ENCODE results near the gene HNRNPDL. TPM values are rescaled to one million over a fixed set of nuclear protein-coding genes. Genes with fewer than 3 reads are reported as not detected.

The HNRNPDL gene
- total and polyA plus RNA-seq, 2 of the 13 experiments (the other 11 are each of a cell fraction or from before 2014, with no cell fraction given) = 167 to 414 TPM

DNA sequence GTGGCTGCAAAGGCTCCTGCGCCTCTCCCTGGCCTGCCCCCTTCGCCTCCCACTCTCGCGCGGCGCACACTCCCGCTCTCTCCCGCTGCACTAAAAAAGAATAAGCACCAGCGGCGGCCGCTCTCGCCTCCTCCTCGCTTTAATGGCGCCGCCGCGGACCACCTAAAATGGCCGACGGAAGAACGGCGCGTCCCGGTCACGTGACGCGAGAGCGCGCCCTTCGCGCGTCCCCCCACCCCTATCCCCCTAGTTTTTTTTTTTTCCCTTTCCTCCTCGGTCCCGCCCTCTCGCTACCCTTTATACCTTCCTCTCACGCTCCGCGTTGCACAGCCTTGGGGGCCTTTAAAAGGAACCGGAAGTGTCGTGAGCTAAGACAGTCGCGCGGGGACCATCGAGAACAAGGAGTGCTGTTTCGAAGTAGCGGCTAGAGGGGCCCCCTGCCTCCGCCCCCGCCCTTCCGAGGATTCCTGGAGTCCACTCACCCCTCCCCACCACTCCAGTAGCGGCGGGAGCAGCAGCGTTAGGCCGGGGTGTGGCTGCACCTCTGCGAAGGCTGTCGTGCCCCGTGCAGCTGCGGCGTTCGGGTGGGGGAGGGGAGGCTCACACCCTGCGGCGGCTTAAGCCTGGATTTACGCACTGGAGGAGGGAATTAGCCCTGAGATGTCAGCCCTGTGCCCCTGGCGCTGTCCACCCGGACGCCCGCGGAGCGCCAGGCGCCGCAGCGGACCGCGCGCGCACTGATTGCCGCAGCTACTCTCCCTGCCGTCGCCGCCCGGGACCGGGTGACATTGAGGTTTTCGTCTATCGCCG is 56.2 kb downstream of the HNRNPDL start, which contains the start of gene HNRNPD (continued):
- TF ChIP-seq, protein P1, sequence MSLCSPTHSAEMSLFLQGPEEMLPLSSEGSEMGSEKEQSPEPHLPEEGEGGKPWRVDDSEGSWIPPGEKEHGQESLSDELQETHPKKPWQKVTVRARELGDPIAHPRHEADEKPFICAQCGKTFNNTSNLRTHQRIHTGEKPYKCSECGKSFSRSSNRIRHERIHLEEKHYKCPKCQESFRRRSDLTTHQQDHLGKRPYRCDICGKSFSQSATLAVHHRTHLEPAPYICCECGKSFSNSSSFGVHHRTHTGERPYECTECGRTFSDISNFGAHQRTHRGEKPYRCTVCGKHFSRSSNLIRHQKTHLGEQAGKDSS (CRISPR knock-in tag; IDR thresholded peaks at IDR 0.05; ENCODE audit: borderline replicate concordance, low read depth) = peak; percentile 76; the same call in 1 of the 2 replicates
- TF ChIP-seq ZSCAN30 (CRISPR knock-in tag; IDR thresholded peaks at IDR 0.05) = 0 out of 2 replicates have a peak, but pooled peaks have one; percentile 42
- no peak for TF ChIP-seq ZKSCAN1 (IDR thresholded peaks at IDR 0.05; ENCODE audit: low read length)
- TF ChIP-seq, protein P2, sequence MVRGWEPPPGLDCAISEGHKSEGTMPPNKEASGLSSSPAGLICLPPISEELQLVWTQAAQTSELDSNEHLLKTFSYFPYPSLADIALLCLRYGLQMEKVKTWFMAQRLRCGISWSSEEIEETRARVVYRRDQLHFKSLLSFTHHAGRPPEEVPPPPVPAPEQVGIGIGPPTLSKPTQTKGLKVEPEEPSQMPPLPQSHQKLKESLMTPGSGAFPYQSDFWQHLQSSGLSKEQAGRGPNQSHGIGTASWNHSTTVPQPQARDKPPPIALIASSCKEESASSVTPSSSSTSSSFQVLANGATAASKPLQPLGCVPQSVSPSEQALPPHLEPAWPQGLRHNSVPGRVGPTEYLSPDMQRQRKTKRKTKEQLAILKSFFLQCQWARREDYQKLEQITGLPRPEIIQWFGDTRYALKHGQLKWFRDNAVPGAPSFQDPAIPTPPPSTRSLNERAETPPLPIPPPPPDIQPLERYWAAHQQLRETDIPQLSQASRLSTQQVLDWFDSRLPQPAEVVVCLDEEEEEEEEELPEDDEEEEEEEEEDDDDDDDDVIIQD (CRISPR knock-in tag; IDR thresholded peaks at IDR 0.05; ENCODE audit: low read depth) = peak; percentile 69
- peak; percentile 98 for TF ChIP-seq PITX1 (CRISPR knock-in tag; IDR thresholded peaks at IDR 0.05)
- TF ChIP-seq, protein P3, sequence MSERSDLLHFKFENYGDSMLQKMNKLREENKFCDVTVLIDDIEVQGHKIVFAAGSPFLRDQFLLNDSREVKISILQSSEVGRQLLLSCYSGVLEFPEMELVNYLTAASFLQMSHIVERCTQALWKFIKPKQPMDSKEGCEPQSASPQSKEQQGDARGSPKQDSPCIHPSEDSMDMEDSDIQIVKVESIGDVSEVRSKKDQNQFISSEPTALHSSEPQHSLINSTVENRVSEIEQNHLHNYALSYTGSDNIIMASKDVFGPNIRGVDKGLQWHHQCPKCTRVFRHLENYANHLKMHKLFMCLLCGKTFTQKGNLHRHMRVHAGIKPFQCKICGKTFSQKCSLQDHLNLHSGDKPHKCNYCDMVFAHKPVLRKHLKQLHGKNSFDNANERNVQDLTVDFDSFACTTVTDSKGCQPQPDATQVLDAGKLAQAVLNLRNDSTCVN (CRISPR knock-in tag; IDR thresholded peaks at IDR 0.05; ENCODE audit: borderline replicate concordance) = peak; percentile 24; the same call in 1 of the 2 replicates
- TF ChIP-seq MAFK (conservative IDR thresholded peaks at IDR 0.05 in 1 of 2, IDR thresholded peaks at IDR 0.05 in 1 of 2; ENCODE audit: low read length in 2 of 2) = peak in 1 of 2 experiments; percentile 24; a peak in 1 of 4 replicates
- no peak for TF ChIP-seq ZNF766 (CRISPR knock-in tag; IDR thresholded peaks at IDR 0.05; ENCODE audit: borderline replicate concordance)
- peak; percentile 60 for TF ChIP-seq JUND (CRISPR knock-in tag; IDR thresholded peaks at IDR 0.05)
- TF ChIP-seq, protein P4, sequence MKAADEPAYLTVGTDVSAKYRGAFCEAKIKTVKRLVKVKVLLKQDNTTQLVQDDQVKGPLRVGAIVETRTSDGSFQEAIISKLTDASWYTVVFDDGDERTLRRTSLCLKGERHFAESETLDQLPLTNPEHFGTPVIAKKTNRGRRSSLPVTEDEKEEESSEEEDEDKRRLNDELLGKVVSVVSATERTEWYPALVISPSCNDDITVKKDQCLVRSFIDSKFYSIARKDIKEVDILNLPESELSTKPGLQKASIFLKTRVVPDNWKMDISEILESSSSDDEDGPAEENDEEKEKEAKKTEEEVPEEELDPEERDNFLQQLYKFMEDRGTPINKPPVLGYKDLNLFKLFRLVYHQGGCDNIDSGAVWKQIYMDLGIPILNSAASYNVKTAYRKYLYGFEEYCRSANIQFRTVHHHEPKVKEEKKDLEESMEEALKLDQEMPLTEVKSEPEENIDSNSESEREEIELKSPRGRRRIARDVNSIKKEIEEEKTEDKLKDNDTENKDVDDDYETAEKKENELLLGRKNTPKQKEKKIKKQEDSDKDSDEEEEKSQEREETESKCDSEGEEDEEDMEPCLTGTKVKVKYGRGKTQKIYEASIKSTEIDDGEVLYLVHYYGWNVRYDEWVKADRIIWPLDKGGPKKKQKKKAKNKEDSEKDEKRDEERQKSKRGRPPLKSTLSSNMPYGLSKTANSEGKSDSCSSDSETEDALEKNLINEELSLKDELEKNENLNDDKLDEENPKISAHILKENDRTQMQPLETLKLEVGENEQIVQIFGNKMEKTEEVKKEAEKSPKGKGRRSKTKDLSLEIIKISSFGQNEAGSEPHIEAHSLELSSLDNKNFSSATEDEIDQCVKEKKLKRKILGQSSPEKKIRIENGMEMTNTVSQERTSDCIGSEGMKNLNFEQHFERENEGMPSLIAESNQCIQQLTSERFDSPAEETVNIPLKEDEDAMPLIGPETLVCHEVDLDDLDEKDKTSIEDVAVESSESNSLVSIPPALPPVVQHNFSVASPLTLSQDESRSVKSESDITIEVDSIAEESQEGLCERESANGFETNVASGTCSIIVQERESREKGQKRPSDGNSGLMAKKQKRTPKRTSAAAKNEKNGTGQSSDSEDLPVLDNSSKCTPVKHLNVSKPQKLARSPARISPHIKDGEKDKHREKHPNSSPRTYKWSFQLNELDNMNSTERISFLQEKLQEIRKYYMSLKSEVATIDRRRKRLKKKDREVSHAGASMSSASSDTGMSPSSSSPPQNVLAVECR (CRISPR knock-in tag; IDR thresholded peaks at IDR 0.05; ENCODE audit: borderline replicate concordance) = peak; percentile 93
- peak; percentile 63 for TF ChIP-seq CCAR2 (optimal IDR thresholded peaks at IDR 0.05; ENCODE audit: low read depth, low read length)
- TF ChIP-seq, protein P5, sequence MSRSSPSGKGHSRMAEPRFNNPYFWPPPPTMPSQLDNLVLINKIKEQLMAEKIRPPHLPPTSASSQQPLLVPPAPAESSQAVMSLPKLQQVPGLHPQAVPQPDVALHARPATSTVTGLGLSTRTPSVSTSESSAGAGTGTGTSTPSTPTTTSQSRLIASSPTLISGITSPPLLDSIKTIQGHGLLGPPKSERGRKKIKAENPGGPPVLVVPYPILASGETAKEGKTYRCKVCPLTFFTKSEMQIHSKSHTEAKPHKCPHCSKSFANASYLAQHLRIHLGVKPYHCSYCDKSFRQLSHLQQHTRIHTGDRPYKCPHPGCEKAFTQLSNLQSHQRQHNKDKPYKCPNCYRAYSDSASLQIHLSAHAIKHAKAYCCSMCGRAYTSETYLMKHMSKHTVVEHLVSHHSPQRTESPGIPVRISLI (CRISPR knock-in tag; IDR thresholded peaks at IDR 0.05; ENCODE audit: borderline replicate concordance) = peak; percentile 100
- TF ChIP-seq, protein P6, sequence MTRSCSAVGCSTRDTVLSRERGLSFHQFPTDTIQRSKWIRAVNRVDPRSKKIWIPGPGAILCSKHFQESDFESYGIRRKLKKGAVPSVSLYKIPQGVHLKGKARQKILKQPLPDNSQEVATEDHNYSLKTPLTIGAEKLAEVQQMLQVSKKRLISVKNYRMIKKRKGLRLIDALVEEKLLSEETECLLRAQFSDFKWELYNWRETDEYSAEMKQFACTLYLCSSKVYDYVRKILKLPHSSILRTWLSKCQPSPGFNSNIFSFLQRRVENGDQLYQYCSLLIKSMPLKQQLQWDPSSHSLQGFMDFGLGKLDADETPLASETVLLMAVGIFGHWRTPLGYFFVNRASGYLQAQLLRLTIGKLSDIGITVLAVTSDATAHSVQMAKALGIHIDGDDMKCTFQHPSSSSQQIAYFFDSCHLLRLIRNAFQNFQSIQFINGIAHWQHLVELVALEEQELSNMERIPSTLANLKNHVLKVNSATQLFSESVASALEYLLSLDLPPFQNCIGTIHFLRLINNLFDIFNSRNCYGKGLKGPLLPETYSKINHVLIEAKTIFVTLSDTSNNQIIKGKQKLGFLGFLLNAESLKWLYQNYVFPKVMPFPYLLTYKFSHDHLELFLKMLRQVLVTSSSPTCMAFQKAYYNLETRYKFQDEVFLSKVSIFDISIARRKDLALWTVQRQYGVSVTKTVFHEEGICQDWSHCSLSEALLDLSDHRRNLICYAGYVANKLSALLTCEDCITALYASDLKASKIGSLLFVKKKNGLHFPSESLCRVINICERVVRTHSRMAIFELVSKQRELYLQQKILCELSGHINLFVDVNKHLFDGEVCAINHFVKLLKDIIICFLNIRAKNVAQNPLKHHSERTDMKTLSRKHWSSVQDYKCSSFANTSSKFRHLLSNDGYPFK (CRISPR knock-in tag; IDR thresholded peaks at IDR 0.05; ENCODE audit: borderline replicate concordance) = peak; percentile 93; the same call in 1 of the 2 replicates
